Endothelial cell of umbilical vein (primary cell): ENCODE data around the gene ATXN7.

Source experiments
- EZH2 ChIP-seq: IDR thresholded peaks from 2 replicates; pipeline ENCODE4 v1.6.1; 2012; ENCODE audit warnings: borderline replicate concordance, low read depth, mild to moderate bottlenecking, moderate library complexity, low read length, inconsistent platforms; ENCODE audit not compliant: severe bottlenecking
- JUN ChIP-seq: IDR thresholded peaks from 2 replicates; pipeline ENCODE4 v1.6.1; 2011; ENCODE audit warnings: borderline replicate concordance, low read depth; ENCODE audit not compliant: insufficient read length, insufficient read depth
- MYC ChIP-seq: IDR thresholded peaks from one replicate; pipeline ENCODE4 v1.6.1; 2011; ENCODE audit warnings: mild to moderate bottlenecking, low read depth, low read length
- POLR2A ChIP-seq: IDR thresholded peaks from 2 replicates; pipeline ENCODE4 v1.6.1; 2012; ENCODE audit warnings: low read depth, mild to moderate bottlenecking, control low read depth, low read length
- POLR2AphosphoS5 ChIP-seq: IDR thresholded peaks from 2 replicates; pipeline ENCODE4 v1.6.1; 2012; ENCODE audit warnings: low read depth, mild to moderate bottlenecking, control low read depth, low read length, moderate library complexity; ENCODE audit not compliant: insufficient read depth
- TF ChIP-seq, protein P1 (sequence below): IDR thresholded peaks from 2 replicates; pipeline ENCODE4 v1.6.1; 2011; ENCODE audit not compliant: insufficient read depth, insufficient read length
- TF ChIP-seq, protein P2 (sequence below), 2 donors: IDR thresholded peaks; 1 replicate in 1 of 2; 2 replicates in 1 of 2; pipeline ENCODE4 v1.5.1; 2011; ENCODE audit warnings: low read length in 2 of 2, mild to moderate bottlenecking in 2 of 2, moderate library complexity in 2 of 2, control low read depth in 1 of 2, inconsistent platforms in 1 of 2, low read depth in 1 of 2; ENCODE audit not compliant: insufficient read depth in 1 of 2; ENCODE audit errors: extremely low read depth in 1 of 2

DNA sequence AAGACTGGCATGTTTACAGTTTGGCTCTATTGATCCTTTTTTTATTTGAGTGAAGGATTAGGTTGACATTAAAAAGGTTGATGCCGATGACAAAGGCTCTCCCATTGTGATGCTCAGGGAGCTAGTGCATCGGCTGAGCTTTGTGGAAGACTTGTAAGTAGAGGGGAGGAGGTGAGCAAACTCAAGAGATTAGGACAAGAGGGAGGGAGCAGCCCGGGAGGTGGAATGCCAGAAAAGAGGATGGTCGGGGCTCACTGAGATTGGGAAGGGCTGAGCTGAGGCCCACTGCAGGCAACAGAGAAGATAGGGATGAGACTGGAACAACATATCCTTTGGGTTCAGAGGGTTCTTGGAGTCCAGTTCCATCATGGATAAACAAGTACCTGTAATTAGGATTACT is 186.2 kb downstream of the ATXN7 start:
- TF ChIP-seq, protein P1, sequence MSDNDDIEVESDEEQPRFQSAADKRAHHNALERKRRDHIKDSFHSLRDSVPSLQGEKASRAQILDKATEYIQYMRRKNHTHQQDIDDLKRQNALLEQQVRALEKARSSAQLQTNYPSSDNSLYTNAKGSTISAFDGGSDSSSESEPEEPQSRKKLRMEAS: no peak
- TF ChIP-seq, protein P2, sequence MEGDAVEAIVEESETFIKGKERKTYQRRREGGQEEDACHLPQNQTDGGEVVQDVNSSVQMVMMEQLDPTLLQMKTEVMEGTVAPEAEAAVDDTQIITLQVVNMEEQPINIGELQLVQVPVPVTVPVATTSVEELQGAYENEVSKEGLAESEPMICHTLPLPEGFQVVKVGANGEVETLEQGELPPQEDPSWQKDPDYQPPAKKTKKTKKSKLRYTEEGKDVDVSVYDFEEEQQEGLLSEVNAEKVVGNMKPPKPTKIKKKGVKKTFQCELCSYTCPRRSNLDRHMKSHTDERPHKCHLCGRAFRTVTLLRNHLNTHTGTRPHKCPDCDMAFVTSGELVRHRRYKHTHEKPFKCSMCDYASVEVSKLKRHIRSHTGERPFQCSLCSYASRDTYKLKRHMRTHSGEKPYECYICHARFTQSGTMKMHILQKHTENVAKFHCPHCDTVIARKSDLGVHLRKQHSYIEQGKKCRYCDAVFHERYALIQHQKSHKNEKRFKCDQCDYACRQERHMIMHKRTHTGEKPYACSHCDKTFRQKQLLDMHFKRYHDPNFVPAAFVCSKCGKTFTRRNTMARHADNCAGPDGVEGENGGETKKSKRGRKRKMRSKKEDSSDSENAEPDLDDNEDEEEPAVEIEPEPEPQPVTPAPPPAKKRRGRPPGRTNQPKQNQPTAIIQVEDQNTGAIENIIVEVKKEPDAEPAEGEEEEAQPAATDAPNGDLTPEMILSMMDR (IDR thresholded peaks at IDR 0.05; ENCODE audit: extremely low read depth in 1 of 2, insufficient read depth in 1 of 2, low read depth in 1 of 2, low read length in 2 of 2): no peak
- TF ChIP-seq JUN (no peak), MYC (no peak), POLR2A (no peak), POLR2AphosphoS5 (no peak), EZH2 (no peak)
